K562 (cell line): ENCODE data around the gene HEPACAM. TPM values are rescaled to one million over a fixed set of nuclear protein-coding genes. Genes with fewer than 3 reads are reported as not detected.

Experiments used
- ATAC-seq: fragments of 200-7000 bp; cut with Tn5 transposase; 3 replicates; pipeline ENCODE4 v1.9.1; 2020; ENCODE audit warnings: moderate library complexity
- BruUV-seq: library from RNA; stranded (reverse); fragments of 400-500 nt; replicated peaks from 2 replicates; lab custom pipeline; 2021; lab: Mats Ljungman, UMichigan
- CTCF ChIA-PET: fragments of 300-600 bp; formaldehyde crosslinking; extraction: SDS; loops from one replicate; lab custom pipeline; 2021; ENCODE audit warnings: low intra/inter-chr PET ratio; lab: Yijun Ruan, JAX
- POLR2A ChIA-PET: fragments of 300-600, 350-650 bp; sonication (Branson Sonifier 250); formaldehyde crosslinking; extraction: SDS; loops from one replicate; lab custom pipeline; 2021; ENCODE audit warnings: antibody characterized with exemption, inconsistent platforms; lab: Yijun Ruan, JAX
- DNase-seq, 4 experiments: peaks; one replicate each; pipeline versions ENCODE4 v3.0.0 to v3.0.0-alpha.2; 2011 to 2018; ENCODE audit warnings: low spot score in 3 of 4, mixed read lengths in 3 of 4; ENCODE audit errors: extremely low read depth in 1 of 4
- FAIRE-seq: peaks from 2 replicates; lab custom pipeline; 2011; peaks lifted over from hg19 to GRCh38; lab: Jason Lieb, UNC
- H2AFZ ChIP-seq: 2 replicates; pipeline ENCODE4 v1.6.0; 2011; ENCODE audit warnings: low read depth, low read length, control low read depth, inconsistent platforms
- H3K27ac ChIP-seq: fragments of 200-600 bp; 3 replicates; pipeline ENCODE4 v1.8.0; 2011; ENCODE audit warnings: low read depth, mild to moderate bottlenecking, control low read depth, inconsistent platforms, low read length, moderate library complexity, mixed read lengths; ENCODE audit errors: extremely low read depth
- H3K27me3 ChIP-seq, 2 experiments: fragments of 300-600 bp in 1 of 2; 2 replicates in 1 of 2; 3 replicates in 1 of 2; pipeline versions ENCODE4 v1.6.0 to v1.8.0; 2011; ENCODE audit warnings: inconsistent platforms in 2 of 2, low read length in 2 of 2, mild to moderate bottlenecking in 1 of 2, mixed read lengths in 1 of 2, moderate library complexity in 1 of 2; ENCODE audit not compliant: control insufficient read depth in 2 of 2, insufficient read depth in 2 of 2
- H3K36me3 ChIP-seq: fragments of 300-600 bp; 3 replicates; pipeline ENCODE4 v1.8.0; 2011; ENCODE audit warnings: mild to moderate bottlenecking, low read length, inconsistent platforms; ENCODE audit not compliant: control insufficient read depth, insufficient read depth
- H3K4me1 ChIP-seq, 2 experiments: fragments of 200-600 bp in 1 of 2; replicated peaks in 1 of 2; 2 replicates in 1 of 2; 3 replicates in 1 of 2; pipeline versions ENCODE4 v1.5.1 to v1.8.0; 2011; ENCODE audit warnings: inconsistent platforms in 2 of 2, low read length in 2 of 2, mild to moderate bottlenecking in 1 of 2, mixed read lengths in 1 of 2, moderate library complexity in 1 of 2; ENCODE audit not compliant: control insufficient read depth in 2 of 2, insufficient read depth in 2 of 2
- H3K4me2 ChIP-seq: 2 replicates; pipeline ENCODE4 v1.6.1; 2011; ENCODE audit warnings: low read length, control low read depth, inconsistent platforms, mixed read lengths; ENCODE audit not compliant: insufficient read depth
- H3K4me3 ChIP-seq: fragments of 200-600 bp; sonication (generic), shearing (Covaris generic); 2 replicates; pipeline ENCODE4 v1.5.1; 2016; ENCODE audit warnings: control low read depth, inconsistent platforms
- H3K79me2 ChIP-seq: fragments of 200-600 bp; 3 replicates; pipeline ENCODE4 v1.8.0; 2011; ENCODE audit warnings: low read length, inconsistent platforms; ENCODE audit not compliant: control insufficient read depth, insufficient read depth
- H3K9ac ChIP-seq, 2 experiments: 2 replicates each; pipeline versions ENCODE4 v1.6.0 to v1.6.1; 2011; ENCODE audit warnings: low read depth in 2 of 2, low read length in 2 of 2, control low read depth in 1 of 2, inconsistent platforms in 1 of 2, mild to moderate bottlenecking in 1 of 2, mixed read lengths in 1 of 2; ENCODE audit not compliant: insufficient read depth in 1 of 2
- H3K9me1 ChIP-seq: one replicate; pipeline ENCODE4 v1.6.0; 2011; ENCODE audit warnings: inconsistent platforms, mild to moderate bottlenecking, low read length, moderate library complexity; ENCODE audit not compliant: control insufficient read depth, insufficient read depth
- H3K9me3 ChIP-seq: replicated peaks from 2 replicates; pipeline ENCODE4 v1.5.1; 2011; ENCODE audit warnings: low read depth, low read length, inconsistent platforms; ENCODE audit not compliant: control insufficient read depth, insufficient read depth
- H4K20me1 ChIP-seq: replicated peaks from 2 replicates; pipeline ENCODE4 v1.6.1; 2011; ENCODE audit warnings: low read length, inconsistent platforms, mixed read lengths; ENCODE audit not compliant: control insufficient read depth, insufficient read depth
- ESRRA ChIP-seq: fragments of 450-650 bp; IDR thresholded peaks from 2 replicates; pipeline ENCODE4 v1.6.1; 2014; ENCODE audit warnings: low read depth, mild to moderate bottlenecking, moderate library complexity, borderline replicate concordance
- RBM39 ChIP-seq: fragments of 200-400 bp; formaldehyde crosslinking; optimal IDR thresholded peaks from 2 replicates; pipeline ENCODE3; 2018; ENCODE audit warnings: low read depth, low read length
- RNF2 ChIP-seq: sonication (generic); IDR thresholded peaks from 2 replicates; pipeline ENCODE4 v1.6.1; 2016
- ZBTB1 ChIP-seq: sonication (generic); formaldehyde crosslinking; IDR thresholded peaks from 2 replicates; pipeline ENCODE4 v1.8.1; 2023; ENCODE audit warnings: missing genetic modification reagents, low read depth, mild to moderate bottlenecking, borderline replicate concordance
- WGBS: fragments of 100-300 bp; shearing (Covaris generic); methylation state at CpG from one replicate; pipeline ENCODE4 v1.1.6; 2016; ENCODE audit warnings: low coverage, mixed read lengths; ENCODE audit not compliant: insufficient coverage; ENCODE audit errors: missing lambda C conversion rate; 5-methylcytosine and 5-hydroxymethylcytosine counted together
- in situ Hi-C: fragments of 300-500 bp; cut with MboI; formaldehyde crosslinking; loops from 4 replicates; pipeline ENCODE4 v1.15.0; 2018; ENCODE audit warnings: inconsistent platforms, mixed read lengths
- intact Hi-C: fragments of 100-400 bp; cut with micrococcal nuclease; formaldehyde crosslinking; loops from 2 replicates; pipeline ENCODE4 v1.14.2; 2022
- polyA plus RNA-seq, 8 experiments: library from polyadenylated mRNA; depleted of rRNA in 4 of 8; stranded (reverse) in 5 of 8; unstranded in 3 of 8; fragments of >200 nt; fragmentation: Nextera tagmentation in 2 of 8; fragmentation: Illumina TruSeq in 1 of 8; extraction: Ambion mirVana in 2 of 8; extraction: Trizol in 1 of 8; gene quantifications; 2 replicates each; pipeline versions ENCODE4 v1.2.1 to v1.2.3, GENCODE V29; 2011 to 2014; ENCODE audit warnings: inconsistent platforms in 1 of 8, missing spikeins in 1 of 8
- total RNA-seq, 7 experiments: library from RNA; depleted of rRNA in 6 of 7; stranded (reverse); fragments of >200 nt in 6 of 7; fragmentation: Illumina TruSeq in 2 of 7; extraction: Trizol in 2 of 7; gene quantifications; 2 replicates each; pipeline versions ENCODE4 v1.2.1 to v1.2.3, GENCODE V29; 2011 to 2021; ENCODE audit warnings: low replicate concordance in 1 of 7

Gene HEPACAM
- total and polyA plus RNA-seq, 9 of the 15 experiments (the other 6 are each of a cell fraction or from before 2014, with no cell fraction given), result not detected

DNA sequence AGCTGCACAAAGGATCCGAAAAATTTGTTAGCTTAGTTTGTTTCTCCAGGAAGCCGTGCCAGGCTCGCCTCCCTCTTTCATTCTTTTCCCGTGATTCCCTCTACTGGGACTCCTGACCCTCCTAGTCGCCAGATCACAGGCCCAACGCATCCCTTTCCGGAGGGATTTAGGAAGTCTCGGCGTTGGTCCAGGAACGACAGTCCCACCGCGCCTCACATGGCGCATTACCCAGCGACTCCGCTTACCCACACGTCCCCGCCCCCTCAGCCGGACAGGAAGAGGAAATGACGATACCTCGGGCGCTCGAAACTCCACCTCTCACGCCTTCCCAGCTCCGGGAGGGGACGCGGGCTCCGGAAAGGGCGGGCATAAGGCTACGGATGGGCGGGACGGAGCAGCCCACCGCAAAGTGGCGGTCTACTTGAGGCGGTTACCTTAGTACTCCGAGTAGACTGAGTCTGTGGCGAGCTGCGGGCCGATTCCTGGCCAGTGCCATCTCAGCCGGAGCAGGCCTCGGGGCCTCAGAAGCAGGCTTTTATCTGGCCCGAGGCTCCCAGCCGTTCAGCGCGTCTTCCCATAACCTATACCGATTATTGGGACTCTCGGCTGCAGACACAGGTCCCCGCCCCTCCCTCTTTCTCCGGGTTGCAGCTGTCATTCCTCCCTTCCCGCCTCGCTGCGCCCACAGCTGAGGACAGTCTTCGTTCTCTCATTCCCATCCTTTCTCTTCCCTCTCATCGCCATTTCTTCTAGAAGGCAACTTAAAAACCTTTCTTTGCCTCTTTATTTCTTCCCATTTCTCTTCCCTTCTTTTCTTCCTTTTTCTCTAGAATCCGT lies 18.1 kb upstream of the HEPACAM start, which contains the start of gene CCDC15 (continued):
- peak; percentile 95 for TF ChIP-seq ZBTB1 (CRISPR knock-in tag)
- TF ChIP-seq, all 486 proteins: peak for 135

DNA sequence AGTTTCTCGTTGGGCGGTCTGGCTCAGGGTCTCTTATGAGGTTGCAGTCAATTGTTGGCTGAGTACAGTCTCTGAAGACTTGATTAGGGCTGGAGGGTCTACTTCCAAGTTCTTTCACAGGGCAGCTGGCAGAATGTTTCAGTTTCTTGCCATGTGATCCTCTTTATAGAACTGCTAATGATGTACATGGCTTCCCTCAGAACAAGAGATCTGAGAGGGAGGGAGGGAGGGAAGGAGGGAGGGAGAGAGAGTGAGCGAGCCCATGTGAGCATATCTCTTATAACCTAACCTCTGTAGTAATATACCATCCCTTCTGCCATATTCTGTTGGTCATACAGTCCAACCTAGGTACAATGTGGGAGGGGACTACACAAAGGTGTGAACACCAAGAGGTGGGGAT lies 15.5 kb upstream of the HEPACAM start:
- WGBS, result 8% methylated on average over 2 of the region's 3 CpGs
- Histone ChIP-seq H3K27ac (no peak overlapping the region), H3K4me1 (peaks cover 5 to 7% of the 10 kb centered on the region in 2 experiments; a peak in 3 of 5 replicates), H3K4me2 (no peak overlapping the region), H3K9me3 (no peaks in the 10 kb centered on the region), H3K4me3 (no peak overlapping the region), H3K36me3 (no peaks in the 10 kb centered on the region), H3K27me3 (peaks cover 0 to 13% of the 10 kb centered on the region in 2 experiments; a peak in 2 of 5 replicates)
- DNase-seq, result no peak
- BruUV-seq, result no TSS peak
- in situ Hi-C loops, result loop anchor here (25.0 kb wide), 2 partner anchors 386 to 936 kb away; partner anchors contain the start of gene HYLS1
- intact Hi-C loops, result no loop called here
- FAIRE-seq, result no peak
- CTCF ChIA-PET, result no interaction called here
- no peak for ATAC-seq
- no peak for TF ChIP-seq RBM39
- TF ChIP-seq RNF2, result no peak
- no peak for TF ChIP-seq ESRRA
- TF ChIP-seq, all 486 proteins: peak for 0
- Histone ChIP-seq H4K20me1 (no peaks in the 10 kb centered on the region), H3K79me2 (no peaks in the 10 kb centered on the region), H2AFZ (no peak overlapping the region), H3K9ac (no peak overlapping the region), H3K9me1 (no peaks in the 10 kb centered on the region)
- POLR2A ChIA-PET, result no interaction called here
